ENCODE data around the gene EPB41L5. TPM values are rescaled to one million over a fixed set of nuclear protein-coding genes. Genes with fewer than 3 reads are reported as not detected.

The EPB41L5 gene
- total and polyA plus RNA-seq, 5 experiments from 2014 or later = 3.4 to 12.3 (median 4.4) TPM

GRCh38 chr2:120224735-120225548 lies 212.1 kb downstream of the EPB41L5 start:
- H3K4me3 Mint-ChIP-seq = peak overlapping the region in 9 of 10 donors; percentile 33 to 91 (median 77)
- H3K4me1 Mint-ChIP-seq = peaks cover 12 to 81% (median 77%) of the 10 kb centered on the region in 4 donors
- POLR2A ChIA-PET = interaction anchor here (1.0 to 4.8 kb wide), 3 partner anchors 27 to 48 kb away, joined by 3 to 24 read pairs (median 3); partner anchors contain the start of gene RALB
- H3K27me3 Mint-ChIP-seq = no peaks in the 10 kb centered on the region
- ATAC-seq = no peak
- peak overlapping the region in 9 of 10 donors; percentile 32 to 96 (median 66) for H3K27ac Mint-ChIP-seq
- peaks cover 0 to 24% (median 8%) of the 10 kb centered on the region in 9 donors for H3K9me3 Mint-ChIP-seq
- DNase-seq = peak in 1 of 10 donors; percentile 56
- H3K36me3 Mint-ChIP-seq = peaks cover 12 to 24% (median 16%) of the 10 kb centered on the region in 3 donors

- Mint-ChIP-seq H3K36me3 (peaks cover 10 to 17% (median 11%) of the 10 kb centered on the region in 3 donors), H3K27ac (peak overlapping the region in 5 of 10 donors; percentile 56 to 88 (median 77)), H3K4me3 (peak overlapping the region in 3 of 10 donors; percentile 24 to 72 (median 57)), H3K4me1 (peaks cover 14 to 83% (median 78%) of the 10 kb centered on the region in 4 donors), H3K27me3 (no peaks in the 10 kb centered on the region), H3K9me3 (peaks cover 0 to 18% (median 7%) of the 10 kb centered on the region in 9 donors)
- DNase-seq (peak in 1 of 10 donors; percentile 50), ATAC-seq (no peak)
- POLR2A ChIA-PET = interaction anchor here (1.0 to 4.8 kb wide), 3 partner anchors 26 to 49 kb away, joined by 3 to 24 read pairs (median 3); partner anchors contain the start of gene RALB
Observed at GRCh38 chr2:120225549-120226065, 212.7 kb downstream of the EPB41L5 start.

- Mint-ChIP-seq H3K4me1 (peaks cover 15 to 83% (median 78%) of the 10 kb centered on the region in 4 donors), H3K9me3 (peaks cover 0 to 11% (median 0%) of the 10 kb centered on the region in 9 donors), H3K36me3 (peaks cover 4 to 10% (median 5%) of the 10 kb centered on the region in 3 donors), H3K27ac (peak overlapping the region in 8 of 10 donors; percentile 4 to 80 (median 44)), H3K27me3 (no peaks in the 10 kb centered on the region), H3K4me3 (peak overlapping the region in 4 of 10 donors; percentile 6 to 53 (median 51))
- POLR2A ChIA-PET = interaction anchor here (1.0 to 4.8 kb wide), 2 partner anchors 25 to 48 kb away, joined by 3 to 24 read pairs; partner anchors contain the start of gene RALB
- no peak for DNase-seq
- no peak for ATAC-seq
Observed at GRCh38 chr2:120226316-120226715, 213.4 kb downstream of the EPB41L5 start.

- POLR2A ChIA-PET = no interaction called here
- H3K9me3 Mint-ChIP-seq = peaks cover 0 to 2% (median 0%) of the 10 kb centered on the region in 9 donors
- peaks cover 0 to under 1% (median 0%) of the 10 kb centered on the region in 3 donors for H3K36me3 Mint-ChIP-seq
- DNase-seq (peak in 1 of 10 donors; percentile 58), ATAC-seq (no peak)
- peaks cover 14 to 82% (median 78%) of the 10 kb centered on the region in 4 donors for H3K4me1 Mint-ChIP-seq
- H3K27ac Mint-ChIP-seq = peak overlapping the region; percentile 27 to 87 (median 56)
- peak overlapping the region in 5 of 10 donors; percentile 7 to 70 (median 14) for H3K4me3 Mint-ChIP-seq
- no peaks in the 10 kb centered on the region for H3K27me3 Mint-ChIP-seq
Observed at GRCh38 chr2:120227111-120227991, 214.5 kb downstream of the EPB41L5 start.

- peaks cover 15 to 89% (median 86%) of the 10 kb centered on the region in 4 donors for H3K4me1 Mint-ChIP-seq
- POLR2A ChIA-PET = no interaction called here
- peak overlapping the region in 1 of 10 donors; percentile 12 for H3K4me3 Mint-ChIP-seq
- peak overlapping the region in 7 of 10 donors; percentile 23 to 67 (median 27) for H3K27ac Mint-ChIP-seq
- ATAC-seq (no peak), DNase-seq (peak in 1 of 10 donors; percentile 35)
- H3K36me3 Mint-ChIP-seq = no peaks in the 10 kb centered on the region
- H3K9me3 Mint-ChIP-seq = no peaks in the 10 kb centered on the region
- H3K27me3 Mint-ChIP-seq = no peaks in the 10 kb centered on the region
Observed at GRCh38 chr2:120228503-120228902, 215.6 kb downstream of the EPB41L5 start.

Other genes starting within 250 kb of the EPB41L5 start
- gene TMEM185B, start 210.3 kb downstream of the EPB41L5 start, total RNA-seq = 10 to 100 TPM; 18.5 to 20.5 TPM
- 10 to 100 TPM; 12.7 to 16.7 (median 13.8) TPM for gene TMEM185B, start 210.3 kb downstream of the EPB41L5 start, polyA plus RNA-seq
- 10 to 100 TPM; 12.3 to 13.8 TPM for gene RALB, start 239.8 kb downstream of the EPB41L5 start, total RNA-seq
- gene RALB, start 239.8 kb downstream of the EPB41L5 start, polyA plus RNA-seq = 10 to 100 TPM; 17.6 to 25.8 (median 19.1) TPM

All from naive thymus-derived CD8-positive, alpha-beta T cell (primary cell).